Heart left ventricle (tissue), 13 donors: Measurements from ENCODE around the gene CIC.

Experiments
- CTCF ChIP-seq, 12 donors: fragments of 200-600 bp; sonication (generic) in 4 of 12; IDR thresholded peaks; one replicate each; pipeline versions ENCODE4 v1.5.0 to v1.8.0; 2018 to 2022; ENCODE audit warnings: antibody characterized with exemption in 12 of 12, mild to moderate bottlenecking in 5 of 12
- POLR2A ChIP-seq, 2 donors: fragments of 450-650 bp; IDR thresholded peaks; one replicate each; pipeline ENCODE4 v1.6.1; 2017; ENCODE audit warnings: antibody characterized with exemption in 2 of 2, mild to moderate bottlenecking in 2 of 2, moderate library complexity in 2 of 2
- donor health status: ischemic (EF 13 %, LVEDD 7.1; RV severe dilation, severe dysfunction).
- donor health status: DM: no; HTN: yes; CAD: no.
- donor health status: DM: no; HTN: no; CAD: no.
- donor health status: ischemic (EF 25% LVEDD 6.9; RV normal size, moderate dysfunction).
- donor health status: ischemic (EF 25% LVEDD 5.7; RV mildly dilated, moderate dysfunction).
- donor health status: ischemic (EF 35%, LVEDD 5.7; RV mildly dilated, moderate dysfunction).
- donor health status: nonischemic (EF 11% LVEDD 7.7; RV severe dilation, severe dysfunction).
- donor health status: DM: yes; HTN: yes; CAD: no.
- donor health status: PGD.
- donor health status: ischemic (EF 29% LVEDD 5.4; RV normal size, mild dysfunction).
- donor health status: nonischemic (EF 23%, LVEDD 6.1; RV moderate dilation, normal function).

- TF ChIP-seq CTCF (IDR thresholded peaks at IDR 0.05) (no peak), POLR2A (IDR thresholded peaks at IDR 0.05) (no peak)
Measured at GRCh38 chr19:42245231-42245630, 23.8 kb upstream of the CIC start.
